WTC11 (cell line): Measurements from ENCODE around the gene STAB1.

Source experiments
- ATF1 ChIP-seq: sonication (generic); formaldehyde crosslinking; IDR thresholded peaks from 2 replicates; pipeline ENCODE4 v1.8.1; 2023; ENCODE audit warnings: mild to moderate bottlenecking, moderate library complexity, missing genetic modification reagents
- CTCF ChIP-seq: fragments of 200-600 bp; IDR thresholded peaks from 2 replicates; pipeline ENCODE4 v1.8.0; 2022; ENCODE audit warnings: antibody characterized with exemption
- JUN ChIP-seq: sonication (generic); formaldehyde crosslinking; IDR thresholded peaks from 2 replicates; pipeline ENCODE4 v1.8.0; 2023; ENCODE audit warnings: mild to moderate bottlenecking, missing genetic modification reagents

DNA sequence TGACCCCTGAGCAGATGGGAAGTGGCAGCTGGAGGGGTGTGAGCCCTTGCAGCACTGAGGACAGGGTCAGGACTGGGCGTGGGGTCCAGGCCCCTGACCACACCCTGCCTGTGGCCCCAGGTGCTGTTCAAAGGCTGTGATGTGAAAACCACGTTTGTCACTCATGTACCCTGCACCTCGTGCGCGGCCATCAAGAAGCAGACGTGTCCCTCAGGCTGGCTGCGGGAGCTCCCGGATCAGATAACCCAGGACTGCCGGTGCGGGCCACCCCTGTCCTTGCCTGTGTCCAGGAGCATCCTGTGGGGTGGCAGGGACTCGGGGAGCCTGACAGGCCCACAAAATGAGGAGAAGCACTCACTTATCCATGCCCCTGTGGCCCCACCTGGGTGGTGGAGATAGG, 5.9 kb downstream of the STAB1 start:
- no peak for TF ChIP-seq CTCF
- TF ChIP-seq JUN (CRISPR knock-in tag): no peak
- no peak for TF ChIP-seq ATF1 (CRISPR knock-in tag)
